H1 (cell line): Measurements from ENCODE around the gene MCRS1. TPM values are rescaled to one million over a fixed set of nuclear protein-coding genes. Genes with fewer than 3 reads are reported as not detected.

Experiments
- CTCF ChIA-PET: fragments of 300-600 bp; sonication (Branson Sonifier 250); formaldehyde crosslinking; loops from one replicate; lab custom pipeline; 2021; ENCODE audit not compliant: partially characterized antibody; lab: Charles Lee
- POLR2A ChIA-PET: fragments of 300-600 bp; sonication (Branson Sonifier 250); formaldehyde crosslinking; loops from one replicate; lab custom pipeline; 2021; ENCODE audit warnings: inconsistent platforms; ENCODE audit not compliant: partially characterized antibody; lab: Charles Lee
- DNase-seq, 2 experiments: peaks; one replicate each; pipeline versions ENCODE4 v3.0.0 to v3.0.0-alpha.2; 2010 to 2022; ENCODE audit warnings: low spot score in 2 of 2, low read depth in 1 of 2, mixed read lengths in 1 of 2
- FAIRE-seq: peaks from 2 replicates; lab custom pipeline; 2011; peaks lifted over from hg19 to GRCh38; lab: Jason Lieb, UNC
- H2AFZ ChIP-seq: 2 replicates; pipeline ENCODE4 v1.8.1; 2012; ENCODE audit warnings: low read length, inconsistent platforms
- H2AK5ac ChIP-seq: 2 replicates; pipeline ENCODE4 v1.6.1; 2013; ENCODE audit warnings: low read depth, low read length
- H2BK120ac ChIP-seq: replicated peaks from 2 replicates; pipeline ENCODE3; 2013; ENCODE audit warnings: low read depth, low read length, inconsistent platforms
- H2BK12ac ChIP-seq: 2 replicates; pipeline ENCODE4 v1.6.1; 2013; ENCODE audit warnings: low read depth, low read length
- H2BK15ac ChIP-seq: 2 replicates; pipeline ENCODE4 v1.6.1; 2013; ENCODE audit warnings: low read length
- H2BK20ac ChIP-seq: 2 replicates; pipeline ENCODE4 v1.6.1; 2013; ENCODE audit warnings: low read length
- H2BK5ac ChIP-seq: 2 replicates; pipeline ENCODE4 v1.6.1; 2013; ENCODE audit warnings: low read depth, low read length
- H3K14ac ChIP-seq: 2 replicates; pipeline ENCODE4 v1.6.1; 2013; ENCODE audit warnings: inconsistent platforms; ENCODE audit not compliant: insufficient read length
- H3K18ac ChIP-seq: 2 replicates; pipeline ENCODE4 v1.6.1; 2013; ENCODE audit warnings: low read length; ENCODE audit errors: extremely low read depth
- H3K23ac ChIP-seq: 2 replicates; pipeline ENCODE4 v1.6.1; 2013; ENCODE audit warnings: inconsistent platforms; ENCODE audit not compliant: insufficient read length
- H3K23me2 ChIP-seq: 2 replicates; pipeline ENCODE4 v1.6.1; 2013; ENCODE audit warnings: low read depth, low read length
- H3K27ac ChIP-seq: 2 replicates; pipeline ENCODE4 v1.6.1; 2011; ENCODE audit warnings: low read depth, low read length, inconsistent platforms
- H3K27me3 ChIP-seq, 4 experiments: replicated peaks in 1 of 4; 1 replicate in 1 of 4; 2 replicates in 3 of 4; pipeline versions ENCODE4 v1.6.1 to v1.8.1; 2011 to 2013; ENCODE audit warnings: low read length in 3 of 4, mild to moderate bottlenecking in 3 of 4, inconsistent platforms in 2 of 4, mixed read lengths in 2 of 4, moderate library complexity in 1 of 4; ENCODE audit not compliant: control insufficient read depth in 3 of 4, insufficient read depth in 3 of 4; ENCODE audit errors: extremely low read depth in 1 of 4
- H3K36me3 ChIP-seq, 4 experiments: 2 replicates each; pipeline versions ENCODE4 v1.6.1 to v1.8.1; 2011 to 2013; ENCODE audit warnings: mild to moderate bottlenecking in 4 of 4, low read length in 3 of 4, moderate library complexity in 2 of 4, control low read depth in 1 of 4, inconsistent platforms in 1 of 4; ENCODE audit not compliant: insufficient read depth in 4 of 4, control insufficient read depth in 2 of 4
- H3K4ac ChIP-seq: replicated peaks from 2 replicates; pipeline ENCODE3; 2013; ENCODE audit warnings: low read length, low read depth, mixed read lengths, inconsistent platforms; ENCODE audit not compliant: insufficient read length
- H3K4me1 ChIP-seq, 4 experiments: replicated peaks in 1 of 4; 1 replicate in 1 of 4; 2 replicates in 3 of 4; pipeline versions ENCODE4 v1.6.1 to v1.8.1; 2011 to 2013; ENCODE audit warnings: low read length in 3 of 4, inconsistent platforms in 2 of 4, mixed read lengths in 1 of 4; ENCODE audit not compliant: insufficient read depth in 4 of 4, control insufficient read depth in 3 of 4
- H3K4me2 ChIP-seq, 2 experiments: 2 replicates each; pipeline versions ENCODE4 v1.6.1 to v1.8.1; 2011 to 2013; ENCODE audit warnings: low read depth in 2 of 2, low read length in 2 of 2, control low read depth in 1 of 2, inconsistent platforms in 1 of 2, mild to moderate bottlenecking in 1 of 2; ENCODE audit not compliant: insufficient read depth in 1 of 2
- H3K4me3 ChIP-seq, 4 experiments: fragments of 200-600, 300-600 bp in 1 of 4; sonication (generic), shearing (Covaris generic), sonication (Bioruptor Twin) in 1 of 4; 2 replicates each; pipeline versions ENCODE4 v1.5.1 to v1.8.1; 2011 to 2016; ENCODE audit warnings: low read length in 4 of 4, low read depth in 3 of 4, control low read depth in 2 of 4, inconsistent platforms in 2 of 4, mild to moderate bottlenecking in 2 of 4, mixed read lengths in 1 of 4, moderate library complexity in 1 of 4; ENCODE audit not compliant: insufficient read depth in 2 of 4; ENCODE audit errors: extremely low read depth in 1 of 4
- H3K56ac ChIP-seq: replicated peaks from 2 replicates; pipeline ENCODE3; 2013; ENCODE audit warnings: low read depth, mild to moderate bottlenecking, mixed read lengths, low read length, inconsistent platforms; ENCODE audit not compliant: insufficient read length
- H3K79me1 ChIP-seq: 2 replicates; pipeline ENCODE4 v1.6.1; 2013; ENCODE audit warnings: low read depth, low read length, control low read depth
- H3K79me2 ChIP-seq, 2 experiments: 2 replicates each; pipeline versions ENCODE4 v1.6.1 to v1.8.1; 2012 to 2013; ENCODE audit warnings: low read length in 2 of 2, mild to moderate bottlenecking in 2 of 2, inconsistent platforms in 1 of 2; ENCODE audit not compliant: insufficient read depth in 2 of 2, control insufficient read depth in 1 of 2
- H3K9ac ChIP-seq, 4 experiments: replicated peaks in 1 of 4; 1 replicate in 1 of 4; 2 replicates in 3 of 4; pipeline versions ENCODE4 v1.6.1 to v1.8.1; 2011 to 2013; ENCODE audit warnings: low read depth in 3 of 4, low read length in 3 of 4, control low read depth in 2 of 4, mild to moderate bottlenecking in 2 of 4, moderate library complexity in 2 of 4, inconsistent platforms in 1 of 4; ENCODE audit errors: extremely low read depth in 1 of 4
- H3K9me3 ChIP-seq, 2 experiments: 2 replicates each; pipeline versions ENCODE4 v1.6.1 to v1.8.1; 2012 to 2013; ENCODE audit warnings: mild to moderate bottlenecking in 2 of 2, moderate library complexity in 2 of 2, control low read depth in 1 of 2, inconsistent platforms in 1 of 2, low read depth in 1 of 2, low read length in 1 of 2, mixed read lengths in 1 of 2; ENCODE audit not compliant: insufficient read depth in 2 of 2
- H4K20me1 ChIP-seq, 2 experiments: replicated peaks in 1 of 2; 2 replicates each; pipeline versions ENCODE3 to v1.8.1; 2011 to 2013; ENCODE audit warnings: inconsistent platforms in 2 of 2, low read length in 2 of 2, mild to moderate bottlenecking in 1 of 2; ENCODE audit not compliant: insufficient read depth in 2 of 2, control insufficient read depth in 1 of 2
- H4K5ac ChIP-seq: 2 replicates; pipeline ENCODE4 v1.6.1; 2013; ENCODE audit warnings: low read length, low read depth, mixed read lengths, inconsistent platforms; ENCODE audit not compliant: insufficient read length
- H4K8ac ChIP-seq: 2 replicates; pipeline ENCODE4 v1.8.0; 2013; ENCODE audit warnings: mild to moderate bottlenecking, moderate library complexity, low read length, inconsistent platforms; ENCODE audit not compliant: insufficient read depth; ENCODE audit errors: extremely low read depth
- H4K91ac ChIP-seq: replicated peaks from 2 replicates; pipeline ENCODE3; 2013; ENCODE audit warnings: low read length, mixed read lengths, inconsistent platforms; ENCODE audit not compliant: insufficient read length
- CEBPB ChIP-seq: IDR thresholded peaks from 2 replicates; pipeline ENCODE4 v1.6.1; 2012; ENCODE audit warnings: low read depth, low read length
- CREB1 ChIP-seq: IDR thresholded peaks from 2 replicates; pipeline ENCODE4 v1.6.1; 2012; ENCODE audit warnings: inconsistent platforms
- EP300 ChIP-seq, 2 experiments: IDR thresholded peaks; 1 replicate in 1 of 2; 2 replicates in 1 of 2; pipeline ENCODE4 v1.6.1; 2011 to 2012; ENCODE audit warnings: low read depth in 2 of 2, low read length in 2 of 2, mild to moderate bottlenecking in 2 of 2, borderline replicate concordance in 1 of 2, inconsistent platforms in 1 of 2, moderate library complexity in 1 of 2
- GTF2F1 ChIP-seq: IDR thresholded peaks from 2 replicates; pipeline ENCODE4 v1.6.1; 2012; ENCODE audit warnings: low read depth, low read length, improper control_type of control experiment, borderline replicate concordance
- KDM1A ChIP-seq: fragments of 200-600, 300-600 bp; sonication (generic); IDR thresholded peaks from 2 replicates; pipeline ENCODE4 v1.7.1; 2016; ENCODE audit warnings: mild to moderate bottlenecking, low read length, borderline replicate concordance
- KDM4A ChIP-seq: IDR thresholded peaks from one replicate; pipeline ENCODE4 v1.7.1; 2012; ENCODE audit warnings: low read depth, mild to moderate bottlenecking, moderate library complexity, low read length, inconsistent platforms; ENCODE audit not compliant: severe bottlenecking
- NRF1 ChIP-seq: IDR thresholded peaks from 2 replicates; pipeline ENCODE4 v1.6.1; 2011; ENCODE audit warnings: mild to moderate bottlenecking, low read depth, low read length, improper control_type of control experiment
- POLR2A ChIP-seq, 2 experiments: IDR thresholded peaks; 1 replicate in 1 of 2; 2 replicates in 1 of 2; pipeline ENCODE4 v1.6.1; 2011; ENCODE audit warnings: low read depth in 2 of 2, low read length in 2 of 2, mild to moderate bottlenecking in 2 of 2; ENCODE audit errors: control extremely low read depth in 1 of 2
- POLR2AphosphoS5 ChIP-seq: IDR thresholded peaks from 2 replicates; pipeline ENCODE4 v1.6.1; 2011; ENCODE audit warnings: low read depth, low read length
- POU5F1 ChIP-seq: IDR thresholded peaks from 2 replicates; pipeline ENCODE4 v1.6.1; 2011; ENCODE audit warnings: low read depth, mild to moderate bottlenecking, low read length, moderate library complexity
- SIN3A ChIP-seq, 2 experiments: IDR thresholded peaks in 1 of 2; conservative IDR thresholded peaks in 1 of 2; 2 replicates each; pipeline ENCODE4 v1.6.1; 2011 to 2012; ENCODE audit warnings: low read length in 2 of 2, improper control_type of control experiment in 1 of 2, low read depth in 1 of 2, mild to moderate bottlenecking in 1 of 2
- TBP ChIP-seq: IDR thresholded peaks from 2 replicates; pipeline ENCODE4 v1.6.1; 2011; ENCODE audit warnings: low read depth, low read length, improper control_type of control experiment
- WGBS, 2 experiments: shearing (Covaris generic) in 1 of 2; methylation state at CpG; one replicate each; pipeline versions ENCODE4 v1.1.6 to v1.1.7; 2013 to 2015; ENCODE audit warnings: low lambda C conversion rate in 2 of 2, mixed read lengths in 2 of 2, inconsistent platforms in 1 of 2, low coverage in 1 of 2, missing lambda C conversion rate in 1 of 2; ENCODE audit not compliant: insufficient replicate concordance in 2 of 2, insufficient coverage in 1 of 2, insufficient read length in 1 of 2; ENCODE audit errors: extremely low coverage in 1 of 2, missing lambda C conversion rate in 1 of 2; 5-methylcytosine and 5-hydroxymethylcytosine counted together
- polyA plus RNA-seq, 7 experiments: library from polyadenylated mRNA; depleted of rRNA in 3 of 7; stranded (reverse) in 5 of 7; unstranded in 2 of 7; fragments of >200 nt in 5 of 7; fragments of 200-250 nt in 2 of 7; gene quantifications; 1 replicate in 5 of 7; 2 replicates in 1 of 7; 4 replicates in 1 of 7; pipeline versions ENCODE4 v1.2.1 to v1.2.3, GENCODE V29; 2011 to 2013; ENCODE audit warnings: missing spikeins in 2 of 7, mixed read lengths in 2 of 7
- total RNA-seq: library from RNA; stranded (reverse); fragmentation: NEBNext Ultra II Directional; extraction: Animal tissue kit (Norgen Biotek cat#: 25700); gene quantifications from 2 replicates; pipeline ENCODE4 v1.2.1, GENCODE V29; 2021

MCRS1 gene
- total and polyA plus RNA-seq, 2 of the 8 experiments (the other 6 are each of a cell fraction or from before 2014, with no cell fraction given) = 90.3 to 139 TPM

DNA sequence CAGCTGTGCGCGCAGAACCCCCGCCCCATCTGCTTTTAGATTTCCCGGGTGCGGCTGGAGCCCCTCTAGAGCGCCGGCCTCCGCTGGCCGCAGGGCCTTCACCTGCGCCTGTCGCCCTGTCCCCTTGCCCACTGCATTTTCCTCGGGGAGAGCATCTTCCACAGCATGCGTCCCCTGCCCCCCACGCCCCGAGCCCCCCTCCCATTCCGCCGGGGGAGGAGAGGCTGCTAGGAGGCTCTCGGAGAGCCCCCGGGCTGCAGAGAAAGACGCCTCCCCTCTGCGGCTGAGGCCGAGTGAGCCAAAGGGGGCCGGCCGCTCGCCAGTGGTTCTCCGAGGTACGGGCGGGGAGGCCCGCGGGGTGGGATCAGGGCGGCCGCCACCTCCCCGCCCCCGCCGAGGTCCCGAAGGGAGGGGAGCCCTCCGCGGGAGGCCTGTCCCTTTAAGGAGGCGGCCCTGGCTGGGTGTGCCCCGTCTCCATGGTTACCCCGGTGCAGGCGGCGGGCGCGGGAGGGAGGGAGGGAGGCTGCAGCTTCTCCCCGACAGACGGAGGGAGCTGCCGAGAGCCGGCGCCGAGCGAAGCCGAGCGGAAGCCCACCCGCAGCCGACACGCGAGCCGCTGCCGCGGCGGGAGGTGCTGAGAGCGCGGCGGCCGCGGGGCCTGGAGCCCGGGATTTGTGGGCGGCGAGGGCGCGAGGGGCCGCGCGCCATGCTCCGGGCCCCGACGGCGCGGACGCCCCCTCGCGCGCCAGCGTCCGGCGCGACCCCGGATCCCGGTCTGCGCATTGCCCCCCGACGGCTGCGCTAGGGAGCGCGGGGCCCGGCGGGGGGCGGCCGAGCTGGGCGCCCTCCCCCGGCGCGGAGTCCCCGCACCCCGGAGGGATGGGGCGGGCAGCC is 29.2 kb downstream of the MCRS1 start, which contains the start of gene KCNH3:
KCNH3 (plus strand) TSS at position 521 of the 894 bp plus-strand sequence. CDS start 387 bp downstream, outside the sequence.
- Histone ChIP-seq H2BK120ac (no peak within 1 kb of the TSS), H3K79me1 (no peaks in the 10 kb centered on the region), H3K4ac (no peak within 1 kb of the TSS), H3K9me3 (no peaks in the 10 kb centered on the region), H3K14ac (no peak within 1 kb of the TSS), H3K79me2 (no peaks in the 10 kb centered on the region), H4K91ac (no peak within 1 kb of the TSS), H4K5ac (no peak within 1 kb of the TSS), H3K4me1 (peaks cover 0 to 25% (median 9%) of the 10 kb centered on the region in 4 experiments; a peak in 6 of 7 replicates), H3K9ac (no peak within 1 kb of the TSS), H3K4me2 (peak within 1 kb of the TSS; percentile 69 to 95), H2AK5ac (no peak within 1 kb of the TSS), H3K23me2 (peaks cover 9% of the 10 kb centered on the region), H4K8ac (peak within 1 kb of the TSS; percentile 85), H2AFZ (0 out of 2 replicates have a peak within 1 kb of the TSS, but pooled peaks have one; percentile 45), H3K23ac (no peak within 1 kb of the TSS), H3K4me3 (peak within 1 kb of the TSS; percentile 29 to 56 (median 38)), H2BK15ac (no peak within 1 kb of the TSS), H4K20me1 (peaks cover 5 to 10% of the 10 kb centered on the region in 2 experiments), H2BK5ac (no peak within 1 kb of the TSS), H2BK12ac (no peak within 1 kb of the TSS), H3K27me3 (peaks cover 64 to 87% (median 84%) of the 10 kb centered on the region in 4 experiments), H2BK20ac (no peak within 1 kb of the TSS), H3K18ac (no peak within 1 kb of the TSS; the same call in none of the 2 replicates), H3K27ac (no peak within 1 kb of the TSS), H3K36me3 (peaks cover 0 to 6% (median 0%) of the 10 kb centered on the region in 4 experiments; a peak in 1 of 8 replicates), H3K56ac (no peak within 1 kb of the TSS)
- peak in 1 of 2 experiments; percentile 76 for DNase-seq
- POLR2A ChIA-PET = interaction anchor here (1.1 to 2.1 kb wide), 4 partner anchors 25 to 273 kb away, joined by 3 to 4 read pairs (median 4); partner anchors contain the start of genes SPATS2 and TUBA1C
- WGBS, 2 experiments = 4% methylated on average over 12 of the region's 107 CpGs; no CpG with 5 or more reads in 1 of the 2 experiments
- no peak for FAIRE-seq
- CTCF ChIA-PET = interaction anchor here (0.6 to 7.8 kb wide), 9 partner anchors 13 to 250 kb away, joined by 3 to 91 read pairs (median 4); partner anchors contain the start of gene PRPH
- TF ChIP-seq KDM4A (no peak), CREB1 (no peak), TBP (no peak), GTF2F1 (no peak), NRF1 (no peak), SIN3A (conservative IDR thresholded peaks at IDR 0.05 in 1 of 2, IDR thresholded peaks at IDR 0.05 in 1 of 2; ENCODE audit: low read depth in 1 of 2, low read length in 2 of 2) (no peak), CEBPB (no peak), POLR2AphosphoS5 (no peak), POU5F1 (no peak), EP300 (IDR thresholded peaks at IDR 0.05; ENCODE audit: borderline replicate concordance in 1 of 2, low read depth in 2 of 2, low read length in 2 of 2) (no peak), POLR2A (IDR thresholded peaks at IDR 0.05; ENCODE audit: control extremely low read depth in 1 of 2, low read depth in 2 of 2, low read length in 2 of 2) (no peak), KDM1A (no peak)
